GM10266 (cell line): Measurements from ENCODE around the gene DAPK2.
"Not testable (repeated sequence)": the region's sequence is repeated elsewhere in the genome, so short reads cannot be mapped to it uniquely, and the experiment has no call there.

Experiments used
- DNase-seq: peaks from one replicate; pipeline ENCODE4 v3.0.0; 2012; ENCODE audit errors: extremely low spot score
- TF ChIP-seq, protein P1 (sequence below): IDR thresholded peaks from 2 replicates; pipeline ENCODE4 v1.5.1; 2012; ENCODE audit warnings: mild to moderate bottlenecking, low read depth; ENCODE audit not compliant: control insufficient read depth, insufficient read depth; ENCODE audit errors: missing control alignments

Gene DAPK2

DNA sequence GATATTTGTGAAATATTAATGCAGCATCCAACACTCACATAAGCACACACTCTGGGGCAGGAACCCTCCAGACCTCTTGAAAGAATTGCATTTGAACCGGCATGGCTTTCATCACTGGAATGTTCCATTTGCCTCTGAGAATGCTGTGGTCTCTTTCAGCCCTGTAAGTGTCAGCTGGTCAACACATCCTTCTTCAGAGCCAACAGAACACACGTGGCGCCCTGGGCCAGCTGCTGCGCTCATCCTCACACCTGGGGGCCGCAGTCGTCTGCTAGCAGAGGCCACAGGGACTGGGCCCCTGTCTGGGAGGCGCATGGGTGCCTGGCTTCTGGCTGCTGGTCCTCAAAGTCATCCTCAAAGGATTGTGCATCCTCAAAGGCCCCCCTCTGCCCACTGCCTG lies 141.2 kb downstream of the DAPK2 start:
- no peak for DNase-seq
- TF ChIP-seq, protein P1, sequence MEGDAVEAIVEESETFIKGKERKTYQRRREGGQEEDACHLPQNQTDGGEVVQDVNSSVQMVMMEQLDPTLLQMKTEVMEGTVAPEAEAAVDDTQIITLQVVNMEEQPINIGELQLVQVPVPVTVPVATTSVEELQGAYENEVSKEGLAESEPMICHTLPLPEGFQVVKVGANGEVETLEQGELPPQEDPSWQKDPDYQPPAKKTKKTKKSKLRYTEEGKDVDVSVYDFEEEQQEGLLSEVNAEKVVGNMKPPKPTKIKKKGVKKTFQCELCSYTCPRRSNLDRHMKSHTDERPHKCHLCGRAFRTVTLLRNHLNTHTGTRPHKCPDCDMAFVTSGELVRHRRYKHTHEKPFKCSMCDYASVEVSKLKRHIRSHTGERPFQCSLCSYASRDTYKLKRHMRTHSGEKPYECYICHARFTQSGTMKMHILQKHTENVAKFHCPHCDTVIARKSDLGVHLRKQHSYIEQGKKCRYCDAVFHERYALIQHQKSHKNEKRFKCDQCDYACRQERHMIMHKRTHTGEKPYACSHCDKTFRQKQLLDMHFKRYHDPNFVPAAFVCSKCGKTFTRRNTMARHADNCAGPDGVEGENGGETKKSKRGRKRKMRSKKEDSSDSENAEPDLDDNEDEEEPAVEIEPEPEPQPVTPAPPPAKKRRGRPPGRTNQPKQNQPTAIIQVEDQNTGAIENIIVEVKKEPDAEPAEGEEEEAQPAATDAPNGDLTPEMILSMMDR = no peak

DNA sequence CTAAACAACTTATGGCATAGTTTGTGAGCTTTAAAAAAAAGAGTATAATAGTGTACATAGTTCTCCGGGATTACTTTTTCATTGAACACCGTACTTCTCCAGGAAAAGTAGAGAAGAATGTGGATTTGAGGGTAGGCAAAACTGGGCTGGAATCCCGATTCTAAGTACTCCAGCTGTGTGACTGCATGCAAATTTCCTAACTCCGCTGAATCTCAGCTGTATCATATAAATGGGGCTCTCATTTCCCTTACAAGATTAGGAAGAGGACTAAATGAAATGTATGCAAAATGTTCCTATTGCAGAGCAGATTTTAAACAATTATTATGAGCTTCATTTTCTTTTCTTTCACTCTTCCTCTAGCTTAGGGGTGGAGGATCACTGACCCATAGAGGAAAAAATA lies 142.2 kb downstream of the DAPK2 start:
- TF ChIP-seq, protein P1 = no peak
- no peak for DNase-seq

DNA sequence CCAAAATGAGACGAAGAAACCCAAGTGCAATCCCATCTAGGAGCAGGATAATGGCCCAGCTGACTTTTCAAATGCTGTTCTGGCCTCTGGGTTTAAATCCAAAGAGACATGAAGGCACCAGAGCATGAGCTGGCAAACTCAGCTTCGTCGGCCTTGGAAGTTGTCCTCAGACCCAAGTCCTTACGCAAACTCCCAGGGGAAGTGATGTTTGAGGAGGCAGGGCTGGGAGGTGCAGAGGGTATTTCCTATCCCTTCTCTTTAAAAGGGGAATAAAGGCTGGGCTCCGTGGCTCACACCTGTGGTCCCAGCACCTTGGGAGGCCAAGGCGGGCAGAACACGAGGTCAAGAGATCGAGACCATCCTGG lies 143.6 kb downstream of the DAPK2 start:
- DNase-seq = no peak
- TF ChIP-seq, protein P1 = no peak

DNA sequence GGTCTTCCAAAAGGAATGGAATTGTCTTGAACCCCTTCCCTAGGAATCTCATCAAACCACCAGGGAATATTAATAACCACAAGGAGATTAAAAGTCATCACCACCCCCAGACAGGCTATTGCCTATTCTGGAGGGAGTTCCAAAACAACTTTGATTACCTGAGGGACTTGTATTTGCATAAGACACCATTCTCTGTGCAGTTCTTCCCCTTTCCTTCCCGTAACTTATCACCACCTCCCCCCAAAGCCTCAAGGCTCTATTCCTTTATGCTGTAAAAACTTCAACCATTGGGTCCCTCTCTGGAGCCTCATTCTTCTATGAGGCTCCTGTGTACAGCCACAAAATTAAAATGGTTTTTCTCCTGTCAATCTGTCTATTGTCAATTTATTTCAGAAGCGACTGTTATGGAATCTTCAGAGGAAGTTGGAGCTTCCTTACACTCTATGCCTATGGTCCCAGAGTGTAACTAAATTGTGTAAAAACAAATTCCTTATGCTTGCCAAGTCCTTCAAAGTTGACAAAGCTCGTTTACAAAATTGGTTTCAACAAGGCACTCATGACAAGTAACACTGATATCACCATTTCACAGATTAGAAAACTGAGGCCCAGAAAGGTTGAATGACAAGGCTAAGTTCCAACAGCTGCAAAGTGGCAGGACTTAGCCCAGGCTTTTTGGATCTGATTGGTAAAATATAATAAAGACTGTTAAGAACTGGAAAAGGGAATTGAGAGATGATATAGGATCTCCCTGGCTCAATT lies 144.2 kb downstream of the DAPK2 start:
- TF ChIP-seq, protein P1 = no peak
- no peak for DNase-seq

DNA sequence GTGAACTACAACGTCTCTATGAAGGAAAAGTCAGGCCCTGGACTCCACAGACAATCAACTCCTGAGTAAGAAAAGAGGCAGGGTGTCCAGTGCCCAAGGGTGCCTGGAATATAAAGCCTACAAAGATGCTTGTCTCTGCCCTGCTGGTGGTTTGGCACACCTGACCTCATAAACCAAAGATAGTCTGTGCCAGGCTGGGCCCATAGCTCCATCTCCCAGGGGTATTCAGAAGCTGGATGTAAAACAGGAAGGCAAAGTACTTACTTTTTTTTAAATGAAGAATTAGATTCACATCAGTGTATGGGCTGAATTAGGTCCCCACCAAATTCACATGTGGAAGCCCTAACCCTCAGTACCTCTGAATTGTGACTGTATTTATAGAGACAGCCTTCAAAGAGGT lies 146.0 kb downstream of the DAPK2 start:
- TF ChIP-seq, protein P1 = no peak

DNA sequence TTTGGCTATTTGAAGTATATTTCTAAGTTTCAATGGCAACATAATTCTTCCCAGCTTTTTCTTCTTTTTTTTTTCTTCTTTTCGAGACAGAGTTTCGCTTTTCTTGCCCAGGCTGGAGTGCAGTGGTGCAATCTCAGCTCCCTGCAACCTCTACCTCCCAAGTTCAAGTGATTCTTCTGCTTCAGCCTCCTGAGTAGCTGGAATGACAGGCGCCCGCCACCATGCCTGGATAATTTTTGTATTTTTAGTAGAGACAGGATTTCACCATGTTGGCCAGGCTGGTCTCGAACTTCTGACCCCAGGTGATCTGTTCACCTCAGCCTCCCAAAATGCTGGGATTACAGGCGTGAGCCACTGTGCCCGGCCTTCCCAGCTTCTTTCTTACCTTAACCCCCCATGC lies 146.7 kb downstream of the DAPK2 start:
- DNase-seq = not testable (repeated sequence)

More for the DNA sequence above, 146.0 kb downstream of the DAPK2 start:
- DNase-seq = no peak

DNA sequence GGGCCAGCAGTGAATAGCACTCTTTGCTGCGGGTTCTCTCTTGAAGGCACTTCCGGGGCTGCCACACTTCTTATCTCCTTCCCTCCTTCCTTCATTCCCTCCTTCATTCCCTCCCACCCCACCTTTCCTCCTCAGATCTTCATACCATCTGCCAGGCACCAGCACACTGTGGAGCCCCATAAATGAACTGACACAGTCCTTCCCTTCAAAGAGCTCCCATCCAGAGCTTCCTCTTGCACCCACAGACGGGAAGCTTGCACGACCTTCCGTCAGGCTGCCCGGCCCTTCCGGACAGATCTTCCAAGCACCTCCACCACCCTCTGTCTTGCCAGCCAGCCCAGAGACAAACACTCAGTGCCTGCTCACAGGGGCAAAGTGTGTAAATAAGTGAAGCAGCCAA lies 147.1 kb downstream of the DAPK2 start:
- no peak for DNase-seq
- TF ChIP-seq, protein P1 = no peak
